Mesenchymal stem cell (in vitro differentiated cells and primary cell): Measurements from ENCODE around the gene CDHR5.
A peak's percentile ranks its signal among the peaks of the same experiment; 100 is the strongest.

Source experiments
- DNase-seq: peaks from one replicate; pipeline ENCODE4 v3.0.0-alpha.2; 2013
- H2AFZ ChIP-seq: one replicate; pipeline ENCODE4 v1.6.1; 2013; ENCODE audit warnings: low read depth, mild to moderate bottlenecking, control low read depth, inconsistent platforms, low read length, moderate library complexity
- H2AK5ac ChIP-seq: 2 replicates; pipeline ENCODE4 v1.6.1; 2013; ENCODE audit warnings: low read length, moderate library complexity, mild to moderate bottlenecking, inconsistent platforms; ENCODE audit not compliant: severe bottlenecking
- H2BK120ac ChIP-seq: one replicate; pipeline ENCODE4 v1.6.1; 2013; ENCODE audit warnings: low read depth, mild to moderate bottlenecking, inconsistent platforms, low read length, moderate library complexity
- H2BK12ac ChIP-seq, 2 experiments: one replicate each; pipeline ENCODE4 v1.6.1; 2013; ENCODE audit warnings: inconsistent platforms in 2 of 2, low read length in 2 of 2, mild to moderate bottlenecking in 2 of 2, moderate library complexity in 2 of 2, control low read depth in 1 of 2
- H2BK15ac ChIP-seq: one replicate; pipeline ENCODE4 v1.6.1; 2013; ENCODE audit warnings: mild to moderate bottlenecking, low read depth, inconsistent platforms; ENCODE audit not compliant: poor library complexity, severe bottlenecking
- H2BK5ac ChIP-seq: 2 replicates; pipeline ENCODE4 v1.6.1; 2013; ENCODE audit warnings: low read depth, mild to moderate bottlenecking, low read length, control low read depth, inconsistent platforms; ENCODE audit not compliant: poor library complexity, severe bottlenecking
- H3K14ac ChIP-seq, 2 experiments: one replicate each; pipeline ENCODE4 v1.6.1; 2013; ENCODE audit warnings: inconsistent platforms in 2 of 2, low read length in 2 of 2, control low read depth in 1 of 2, mild to moderate bottlenecking in 1 of 2, moderate library complexity in 1 of 2
- H3K18ac ChIP-seq, 2 experiments: one replicate each; pipeline ENCODE4 v1.6.1; 2013; ENCODE audit warnings: inconsistent platforms in 2 of 2, low read length in 2 of 2, control low read depth in 1 of 2, low read depth in 1 of 2, mild to moderate bottlenecking in 1 of 2
- H3K23ac ChIP-seq, 2 experiments: one replicate each; pipeline ENCODE4 v1.6.1; 2013; ENCODE audit warnings: inconsistent platforms in 2 of 2, low read length in 2 of 2, mild to moderate bottlenecking in 2 of 2, moderate library complexity in 2 of 2, control low read depth in 1 of 2
- H3K27ac ChIP-seq: 2 replicates; pipeline ENCODE4 v1.5.1; 2013; ENCODE audit warnings: mild to moderate bottlenecking, moderate library complexity, low read length, control low read depth, inconsistent platforms; ENCODE audit not compliant: poor library complexity, severe bottlenecking
- H3K27me3 ChIP-seq, 2 experiments: 2 replicates each; pipeline versions ENCODE4 v1.6.1 to v1.7.0; 2013; ENCODE audit warnings: low read length in 2 of 2, mild to moderate bottlenecking in 2 of 2, moderate library complexity in 2 of 2, control low read depth in 1 of 2, inconsistent platforms in 1 of 2; ENCODE audit not compliant: control insufficient read depth in 1 of 2, insufficient read depth in 1 of 2
- H3K36me3 ChIP-seq, 2 experiments: 2 replicates each; pipeline versions ENCODE4 v1.6.1 to v1.7.0; 2013; ENCODE audit warnings: low read length in 2 of 2, control low read depth in 1 of 2, inconsistent platforms in 1 of 2, low read depth in 1 of 2, mild to moderate bottlenecking in 1 of 2; ENCODE audit not compliant: insufficient read depth in 2 of 2, control insufficient read depth in 1 of 2
- H3K4ac ChIP-seq, 2 experiments: one replicate each; pipeline ENCODE4 v1.6.1; 2013; ENCODE audit warnings: inconsistent platforms in 2 of 2, low read length in 2 of 2, mild to moderate bottlenecking in 2 of 2, moderate library complexity in 2 of 2, control low read depth in 1 of 2, low read depth in 1 of 2
- H3K4me1 ChIP-seq: 2 replicates; pipeline ENCODE4 v1.6.1; 2013; ENCODE audit warnings: low read depth, low read length, control low read depth; ENCODE audit not compliant: control insufficient read depth, insufficient read depth
- H3K4me2 ChIP-seq: 2 replicates; pipeline ENCODE4 v1.6.1; 2013; ENCODE audit warnings: low read length, mild to moderate bottlenecking, inconsistent platforms; ENCODE audit not compliant: poor library complexity, severe bottlenecking
- H3K4me3 ChIP-seq, 2 experiments: 2 replicates each; pipeline versions ENCODE4 v1.5.1 to v1.7.0; 2013; ENCODE audit warnings: low read length in 2 of 2, mild to moderate bottlenecking in 2 of 2, control low read depth in 1 of 2, low read depth in 1 of 2; ENCODE audit not compliant: insufficient read depth in 1 of 2
- H3K79me1 ChIP-seq: replicated peaks from 2 replicates; pipeline ENCODE4 v1.6.1; 2013; ENCODE audit warnings: mild to moderate bottlenecking, control low read depth, low read length, inconsistent platforms; ENCODE audit not compliant: poor library complexity, severe bottlenecking
- H3K9ac ChIP-seq: 2 replicates; pipeline ENCODE4 v1.7.0; 2013; ENCODE audit warnings: mild to moderate bottlenecking, low read length, moderate library complexity
- H3K9me3 ChIP-seq: 2 replicates; pipeline ENCODE4 v1.7.0; 2013; ENCODE audit warnings: mild to moderate bottlenecking, low read length; ENCODE audit not compliant: control insufficient read depth
- H4K8ac ChIP-seq: one replicate; pipeline ENCODE4 v1.6.1; 2013; ENCODE audit warnings: inconsistent platforms, mild to moderate bottlenecking, low read length, moderate library complexity
- H4K91ac ChIP-seq: one replicate; pipeline ENCODE4 v1.6.1; 2013; ENCODE audit warnings: mild to moderate bottlenecking, low read length, inconsistent platforms
- WGBS: methylation state at CpG from one replicate; pipeline ENCODE4 v1.1.7; 2013; ENCODE audit warnings: mixed read lengths; 5-methylcytosine and 5-hydroxymethylcytosine counted together
- small RNA-seq: library from polyadenylated mRNA; stranded (forward); fragments of <200 nt; extraction: miRNeasy Mini kit (QIAGEN cat#:217004); gene quantifications from one replicate; pipeline ENCODE3, GENCODE V24; 2013; ENCODE audit warnings: low read depth

CDHR5 gene

DNA sequence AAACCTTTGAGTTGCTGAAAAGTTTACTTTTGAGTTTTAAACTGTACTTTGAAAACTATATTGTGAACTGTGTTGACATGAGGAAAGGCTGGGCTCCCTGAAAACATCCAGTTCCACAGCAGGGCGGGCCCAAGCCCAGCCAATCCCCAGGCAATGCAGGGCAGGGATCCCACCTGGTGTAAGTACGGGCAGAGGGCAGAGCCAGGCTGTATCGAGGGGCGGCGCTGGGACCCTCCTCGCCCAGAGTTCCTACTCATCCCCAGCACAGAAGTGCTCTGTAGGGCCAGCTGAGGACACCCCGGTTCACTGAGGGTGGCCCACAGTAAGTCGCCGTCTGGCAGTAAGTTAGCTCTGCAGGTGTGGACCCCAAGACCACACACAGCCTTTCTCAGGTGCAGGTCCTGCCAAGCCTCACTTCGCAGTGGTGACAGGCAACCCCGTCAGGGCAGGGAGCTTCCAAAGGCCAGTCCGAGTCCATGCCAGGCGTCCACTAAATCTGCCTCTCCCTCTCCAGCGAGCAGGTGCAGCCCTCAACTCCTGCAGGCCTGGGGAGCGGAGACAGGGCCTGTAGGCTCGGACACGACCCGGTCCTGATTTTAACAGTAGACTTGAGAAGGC, 57.6 kb downstream of the CDHR5 start:
- Histone ChIP-seq H3K4me1 (peaks cover 56% of the 10 kb centered on the region), H3K23ac (no peak overlapping the region), H3K9ac (no peak overlapping the region), H2AK5ac (peak overlapping the region; percentile 41), H3K14ac (no peak overlapping the region), H3K9me3 (no peaks in the 10 kb centered on the region), H2BK15ac (peak overlapping the region; percentile 96), H3K18ac (no peak overlapping the region), H2AFZ (no peak overlapping the region), H4K91ac (no peak overlapping the region), H2BK120ac (no peak overlapping the region), H4K8ac (peak overlapping the region; percentile 36), H3K79me1 (peaks cover 25% of the 10 kb centered on the region), H3K36me3 (peaks cover 0 to 39% of the 10 kb centered on the region in 2 experiments), H3K4me2 (peak overlapping the region; percentile 96), H2BK5ac (no peak overlapping the region), H3K27me3 (peaks cover 0 to 19% of the 10 kb centered on the region in 2 experiments), H3K4ac (no peak overlapping the region), H3K27ac (no peak overlapping the region), H3K4me3 (peak overlapping the region in 1 of 2 experiments; percentile 80), H2BK12ac (no peak overlapping the region)
- 95% methylated on average over 18 of the region's 18 CpGs for WGBS
- no peak for DNase-seq

Small RNA genes within 50 kb of the gene (small RNA-seq; reads per million reads assigned to genes)
- 704 reads per million, percentile 97 among the genes with 10 or more reads in this experiment for gene MIR210
